A549 (cell line): ENCODE results near the gene HCN2. TPM values are rescaled to one million over a fixed set of nuclear protein-coding genes. Genes with fewer than 3 reads are reported as not detected.

ENCODE experiments used
- ATAC-seq, 2 experiments: fragments of 200-7000 bp in 1 of 2; fragments of >200 bp in 1 of 2; cut with Nextera tagmentation in 1 of 2; cut with Tn5 transposase in 1 of 2; 3 replicates each; pipeline versions ENCODE4 v1.8.0 to v1.9.1; 2018 to 2020; ENCODE audit warnings: mild to moderate bottlenecking in 1 of 2, moderate library complexity in 1 of 2
- CTCF ChIA-PET: fragments of 300-600 bp; sonication (Branson Sonifier 250); formaldehyde crosslinking; extraction: SDS; loops from one replicate; lab custom pipeline; 2021; ENCODE audit warnings: antibody characterized with exemption, inconsistent platforms; lab: Yijun Ruan, JAX
- POLR2A ChIA-PET: fragments of 350-600 bp; formaldehyde crosslinking; extraction: SDS; loops from one replicate; lab custom pipeline; 2021; ENCODE audit warnings: antibody characterized with exemption, inconsistent platforms; lab: Yijun Ruan, JAX
- DNase-seq, 2 experiments: peaks; one replicate each; pipeline versions ENCODE4 v3.0.0 to v3.0.0-alpha.2; 2011 to 2016; ENCODE audit warnings: low read depth in 1 of 2, low spot score in 1 of 2
- FAIRE-seq: peaks from 2 replicates; lab custom pipeline; 2011; peaks lifted over from hg19 to GRCh38; lab: Jason Lieb, UNC
- H3K27ac ChIP-seq, 2 experiments: fragments of >200 bp; sonication (Bioruptor Twin); formaldehyde crosslinking; 3 replicates each; pipeline ENCODE4 v1.5.1; 2016 to 2017
- H3K4me1 ChIP-seq: fragments of >200 bp; sonication (Bioruptor Twin); formaldehyde crosslinking; 3 replicates; pipeline ENCODE4 v1.6.1; 2016
- H3K4me2 ChIP-seq: fragments of >200 bp; sonication (Bioruptor Twin); formaldehyde crosslinking; 3 replicates; pipeline ENCODE4 v1.6.1; 2016
- H3K4me3 ChIP-seq: fragments of >200 bp; sonication (Bioruptor Twin); formaldehyde crosslinking; 3 replicates; pipeline ENCODE4 v1.5.1; 2016
- H3K9me3 ChIP-seq: fragments of >200 bp; sonication (Bioruptor Twin); formaldehyde crosslinking; 3 replicates; pipeline ENCODE4 v1.6.1; 2016
- BCL3 ChIP-seq: fragments of >200 bp; sonication (Bioruptor Twin); formaldehyde crosslinking; IDR thresholded peaks from 3 replicates; pipeline ENCODE4 v1.6.1; 2016
- CHD4 ChIP-seq: fragments of 200-600 bp; sonication (generic); IDR thresholded peaks from 2 replicates; pipeline ENCODE4 v1.6.1; 2016; ENCODE audit warnings: antibody characterized with exemption, mild to moderate bottlenecking, borderline replicate concordance
- E2F6 ChIP-seq: IDR thresholded peaks from 2 replicates; pipeline ENCODE4 v1.6.1; 2012; ENCODE audit warnings: low read depth, borderline replicate concordance
- FOSL2 ChIP-seq, 2 experiments: fragments of 450-650 bp in 1 of 2; fragments of >200 bp in 1 of 2; sonication (Bioruptor Twin) in 1 of 2; formaldehyde crosslinking; IDR thresholded peaks; 2 replicates each; pipeline versions ENCODE4 v1.5.0 to v1.6.1; 2016 to 2020; ENCODE audit warnings: mild to moderate bottlenecking in 1 of 2, moderate library complexity in 1 of 2
- JUNB ChIP-seq: fragments of >200 bp; sonication (Bioruptor Twin); formaldehyde crosslinking; IDR thresholded peaks from 2 replicates; pipeline ENCODE4 v1.6.1; 2016
- KDM1A ChIP-seq: fragments of 200-600 bp; sonication (generic); IDR thresholded peaks from 2 replicates; pipeline ENCODE4 v1.6.1; 2016; ENCODE audit warnings: low read depth, mild to moderate bottlenecking
- MAX ChIP-seq: IDR thresholded peaks from 2 replicates; pipeline ENCODE4 v1.6.1; 2012
- RAD21 ChIP-seq, 2 experiments: fragments of >200 bp in 1 of 2; sonication (Bioruptor Twin) in 1 of 2; formaldehyde crosslinking in 1 of 2; IDR thresholded peaks in 1 of 2; conservative IDR thresholded peaks in 1 of 2; 2 replicates in 1 of 2; 3 replicates in 1 of 2; pipeline ENCODE4 v1.6.1; 2012 to 2018; ENCODE audit warnings: inconsistent platforms in 1 of 2
- SMC3 ChIP-seq: fragments of >200 bp; sonication (Bioruptor Twin); formaldehyde crosslinking; IDR thresholded peaks from 3 replicates; pipeline ENCODE4 v1.6.1; 2018; ENCODE audit warnings: inconsistent platforms
- TFCP2L1 ChIP-seq: fragments of 250-450 bp; sonication (Bioruptor Pico); IDR thresholded peaks from 2 replicates; pipeline ENCODE4 v1.5.0; 2021; ENCODE audit warnings: mild to moderate bottlenecking
- WGBS: methylation state at CpG from one replicate; pipeline ENCODE4 v1.1.6; 2017; ENCODE audit errors: missing lambda C conversion rate; 5-methylcytosine and 5-hydroxymethylcytosine counted together
- polyA plus RNA-seq, 4 experiments: library from polyadenylated mRNA; depleted of rRNA in 3 of 4; stranded (reverse); fragments of >200 nt; fragmentation: RNase III in 1 of 4; extraction: RNeasy Plus Mini Kit Qiagen cat#74134 plus additional on column Dnase treatment in 1 of 4; gene quantifications; 2 replicates in 3 of 4; 3 replicates in 1 of 4; pipeline ENCODE4 v1.2.3, GENCODE V29; 2011 to 2017
- TF ChIP-seq, protein P1 (sequence below): fragments of >200 bp; sonication (Bioruptor Twin); formaldehyde crosslinking; IDR thresholded peaks from 3 replicates; pipeline ENCODE4 v1.5.1; 2016

The HCN2 gene
- polyA plus RNA-seq, 2 of the 4 experiments (the other 2 are of a cell fraction) = 2.7 to 23.2 TPM

DNA sequence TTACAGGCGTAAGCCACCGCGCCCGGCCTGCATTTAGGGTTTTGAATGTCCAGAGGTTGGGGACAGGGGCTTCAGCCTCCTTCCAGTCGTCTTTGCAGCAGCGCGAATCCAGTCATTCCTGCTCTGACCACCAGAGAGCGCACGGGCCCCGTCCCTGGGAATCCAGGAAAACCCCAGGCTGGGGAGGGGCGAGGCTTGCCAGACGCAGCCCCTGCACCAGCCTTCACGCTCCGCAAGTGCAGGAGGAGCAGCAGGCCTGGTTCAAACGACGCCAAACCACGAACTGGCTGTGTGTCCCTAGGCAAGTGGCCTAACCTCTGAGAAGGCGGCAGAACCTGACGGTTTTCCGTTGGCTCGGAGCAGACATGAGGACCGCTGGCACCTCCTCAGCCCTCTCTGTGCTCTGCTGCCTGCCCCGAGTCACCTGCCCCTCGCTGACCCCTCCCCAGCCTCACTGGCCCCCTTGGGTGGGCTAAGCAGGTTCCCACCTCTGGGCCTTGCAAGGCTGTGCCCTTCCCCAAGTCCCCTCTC, 75.3 kb downstream of the HCN2 start:
- H3K27ac ChIP-seq = peak overlapping the region; percentile 76 to 99
- POLR2A ChIA-PET = interaction anchor here (0.6 kb wide), 1 partner anchor 328 kb away, joined by 3 read pairs; no protein-coding TSS in a partner anchor
- H3K9me3 ChIP-seq = no peaks in the 10 kb centered on the region
- TF ChIP-seq KDM1A (no peak), SMC3 (peak; percentile 86), E2F6 (0 out of 2 replicates have a peak, but pooled peaks have one; percentile 15), JUNB (no peak), FOSL2 (IDR thresholded peaks at IDR 0.05) (no peak), FOSL2 (CRISPR knock-in tag; IDR thresholded peaks at IDR 0.05) (no peak), TFCP2L1 (CRISPR knock-in tag) (no peak), CHD4 (no peak), BCL3 (no peak), RAD21 (conservative IDR thresholded peaks at IDR 0.05 in 1 of 2, IDR thresholded peaks at IDR 0.05 in 1 of 2) (peak; percentile 87 to 90), MAX (peak; percentile 66)
- TF ChIP-seq, protein P1, sequence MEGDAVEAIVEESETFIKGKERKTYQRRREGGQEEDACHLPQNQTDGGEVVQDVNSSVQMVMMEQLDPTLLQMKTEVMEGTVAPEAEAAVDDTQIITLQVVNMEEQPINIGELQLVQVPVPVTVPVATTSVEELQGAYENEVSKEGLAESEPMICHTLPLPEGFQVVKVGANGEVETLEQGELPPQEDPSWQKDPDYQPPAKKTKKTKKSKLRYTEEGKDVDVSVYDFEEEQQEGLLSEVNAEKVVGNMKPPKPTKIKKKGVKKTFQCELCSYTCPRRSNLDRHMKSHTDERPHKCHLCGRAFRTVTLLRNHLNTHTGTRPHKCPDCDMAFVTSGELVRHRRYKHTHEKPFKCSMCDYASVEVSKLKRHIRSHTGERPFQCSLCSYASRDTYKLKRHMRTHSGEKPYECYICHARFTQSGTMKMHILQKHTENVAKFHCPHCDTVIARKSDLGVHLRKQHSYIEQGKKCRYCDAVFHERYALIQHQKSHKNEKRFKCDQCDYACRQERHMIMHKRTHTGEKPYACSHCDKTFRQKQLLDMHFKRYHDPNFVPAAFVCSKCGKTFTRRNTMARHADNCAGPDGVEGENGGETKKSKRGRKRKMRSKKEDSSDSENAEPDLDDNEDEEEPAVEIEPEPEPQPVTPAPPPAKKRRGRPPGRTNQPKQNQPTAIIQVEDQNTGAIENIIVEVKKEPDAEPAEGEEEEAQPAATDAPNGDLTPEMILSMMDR = peak; percentile 77
- no peak overlapping the region for H3K4me3 ChIP-seq
- ATAC-seq = peak; percentile 69 to 74
- 8% methylated on average over 2 of the region's 24 CpGs for WGBS
- FAIRE-seq = no peak
- peak overlapping the region; percentile 96 for H3K4me2 ChIP-seq
- H3K4me1 ChIP-seq = peaks cover 24% of the 10 kb centered on the region; the same call in 2 of the 3 replicates
- CTCF ChIA-PET = interaction anchor here (0.6 to 1.4 kb wide), 7 partner anchors 10 to 76 kb away, joined by 3 to 4 read pairs (median 3); no protein-coding TSS in a partner anchor
- peak; percentile 81 to 86 for DNase-seq

Other genes with a start within 250 kb of the HCN2 start
- gene MIER2, start 245.1 kb upstream of the HCN2 start, polyA plus RNA-seq (2011; rRNA removed) = 8.8 and 15.2 TPM in 2 replicates
- 9.3 to 11.5 TPM (median 11.2 TPM) in 3 replicates for gene MIER2, start 245.1 kb upstream of the HCN2 start, polyA plus RNA-seq (2017; fragmentation: RNase III; extraction: RNeasy Plus Mini Kit Qiagen cat#74134 plus additional on column Dnase treatment)
- 0.13 and 0.21 TPM in 2 replicates for gene C2CD4C, start 180.7 kb upstream of the HCN2 start, polyA plus RNA-seq (2011; rRNA removed)
- 0.41 to 0.71 TPM (median 0.57 TPM) in 3 replicates for gene C2CD4C, start 180.7 kb upstream of the HCN2 start, polyA plus RNA-seq (2017; fragmentation: RNase III; extraction: RNeasy Plus Mini Kit Qiagen cat#74134 plus additional on column Dnase treatment)
- 0.36 and 0.87 TPM in 2 replicates for gene SHC2, start 128.8 kb upstream of the HCN2 start, polyA plus RNA-seq (2011; rRNA removed)
- gene SHC2, start 128.8 kb upstream of the HCN2 start, polyA plus RNA-seq (2017; fragmentation: RNase III; extraction: RNeasy Plus Mini Kit Qiagen cat#74134 plus additional on column Dnase treatment) = 0.21 to 0.66 TPM (median 0.58 TPM) in 3 replicates
- gene MADCAM1, start 93.4 kb upstream of the HCN2 start, polyA plus RNA-seq (2011; rRNA removed) = 0.06 and 0.09 TPM in 2 replicates
- 0.25 to 0.41 TPM (median 0.34 TPM) in 3 replicates for gene MADCAM1, start 93.4 kb upstream of the HCN2 start, polyA plus RNA-seq (2017; fragmentation: RNase III; extraction: RNeasy Plus Mini Kit Qiagen cat#74134 plus additional on column Dnase treatment)
- 2.3 and 2.7 TPM in 2 replicates for gene TPGS1, start 82.4 kb upstream of the HCN2 start, polyA plus RNA-seq (2011; rRNA removed)
- gene TPGS1, start 82.4 kb upstream of the HCN2 start, polyA plus RNA-seq (2017; fragmentation: RNase III; extraction: RNeasy Plus Mini Kit Qiagen cat#74134 plus additional on column Dnase treatment) = 12.5 to 13.8 TPM (median 13.1 TPM) in 3 replicates
- gene CDC34, start 58.1 kb upstream of the HCN2 start, polyA plus RNA-seq (2011; rRNA removed) = 36.9 and 37.4 TPM in 2 replicates
- 56.3 to 62.6 TPM (median 57.6 TPM) in 3 replicates for gene CDC34, start 58.1 kb upstream of the HCN2 start, polyA plus RNA-seq (2017; fragmentation: RNase III; extraction: RNeasy Plus Mini Kit Qiagen cat#74134 plus additional on column Dnase treatment)
- gene GZMM, start 45.8 kb upstream of the HCN2 start, polyA plus RNA-seq (2011; rRNA removed) = not detected in 2 replicates
- gene GZMM, start 45.8 kb upstream of the HCN2 start, polyA plus RNA-seq (2017; fragmentation: RNase III; extraction: RNeasy Plus Mini Kit Qiagen cat#74134 plus additional on column Dnase treatment) = 0.11 TPM in 1 of 3 replicates, not detected in the others
- gene BSG, start 17.3 kb upstream of the HCN2 start, polyA plus RNA-seq (2011; rRNA removed) = 237 and 285 TPM in 2 replicates
- gene BSG, start 17.3 kb upstream of the HCN2 start, polyA plus RNA-seq (2017; fragmentation: RNase III; extraction: RNeasy Plus Mini Kit Qiagen cat#74134 plus additional on column Dnase treatment) = 528 to 583 TPM (median 579 TPM) in 3 replicates
- 41.9 and 59.8 TPM in 2 replicates for gene POLRMT, start 43.7 kb downstream of the HCN2 start, polyA plus RNA-seq (2011; rRNA removed)
- 65.0 to 68.8 TPM (median 66.5 TPM) in 3 replicates for gene POLRMT, start 43.7 kb downstream of the HCN2 start, polyA plus RNA-seq (2017; fragmentation: RNase III; extraction: RNeasy Plus Mini Kit Qiagen cat#74134 plus additional on column Dnase treatment)
- gene FGF22, start 50.0 kb downstream of the HCN2 start, polyA plus RNA-seq (2011; rRNA removed) = 0.13 TPM in 1 of 2 replicates, not detected in the other
- gene FGF22, start 50.0 kb downstream of the HCN2 start, polyA plus RNA-seq (2017; fragmentation: RNase III; extraction: RNeasy Plus Mini Kit Qiagen cat#74134 plus additional on column Dnase treatment) = 0.79 to 1.1 TPM (median 1.0 TPM) in 3 replicates
- gene RNF126, start 73.3 kb downstream of the HCN2 start, polyA plus RNA-seq (2011; rRNA removed) = 3.1 and 4.9 TPM in 2 replicates
- 35.0 to 36.3 TPM (median 35.4 TPM) in 3 replicates for gene RNF126, start 73.3 kb downstream of the HCN2 start, polyA plus RNA-seq (2017; fragmentation: RNase III; extraction: RNeasy Plus Mini Kit Qiagen cat#74134 plus additional on column Dnase treatment)
- 45.5 and 58.1 TPM in 2 replicates for gene FSTL3, start 86.5 kb downstream of the HCN2 start, polyA plus RNA-seq (2011; rRNA removed)
- 110 to 131 TPM (median 118 TPM) in 3 replicates for gene FSTL3, start 86.5 kb downstream of the HCN2 start, polyA plus RNA-seq (2017; fragmentation: RNase III; extraction: RNeasy Plus Mini Kit Qiagen cat#74134 plus additional on column Dnase treatment)
- gene PRSS57, start 105.6 kb downstream of the HCN2 start, polyA plus RNA-seq (2011; rRNA removed) = 0.10 TPM in 1 of 2 replicates, not detected in the other
- gene PRSS57, start 105.6 kb downstream of the HCN2 start, polyA plus RNA-seq (2017; fragmentation: RNase III; extraction: RNeasy Plus Mini Kit Qiagen cat#74134 plus additional on column Dnase treatment) = not detected in 3 replicates
- gene PALM, start 119.1 kb downstream of the HCN2 start, polyA plus RNA-seq (2011; rRNA removed) = 2.0 and 3.0 TPM in 2 replicates
- 11.4 to 17.5 TPM (median 15.7 TPM) in 3 replicates for gene PALM, start 119.1 kb downstream of the HCN2 start, polyA plus RNA-seq (2017; fragmentation: RNase III; extraction: RNeasy Plus Mini Kit Qiagen cat#74134 plus additional on column Dnase treatment)
- gene MISP, start 161.2 kb downstream of the HCN2 start, polyA plus RNA-seq (2011; rRNA removed) = 38.3 and 46.5 TPM in 2 replicates
- gene MISP, start 161.2 kb downstream of the HCN2 start, polyA plus RNA-seq (2017; fragmentation: RNase III; extraction: RNeasy Plus Mini Kit Qiagen cat#74134 plus additional on column Dnase treatment) = 56.9 to 62.7 TPM (median 61.4 TPM) in 3 replicates
- 144 and 207 TPM in 2 replicates for gene PTBP1, start 207.6 kb downstream of the HCN2 start, polyA plus RNA-seq (2011; rRNA removed)
- gene PTBP1, start 207.6 kb downstream of the HCN2 start, polyA plus RNA-seq (2017; fragmentation: RNase III; extraction: RNeasy Plus Mini Kit Qiagen cat#74134 plus additional on column Dnase treatment) = 264 to 299 TPM (median 285 TPM) in 3 replicates
- gene PLPPR3, start 232.1 kb downstream of the HCN2 start, polyA plus RNA-seq (2011; rRNA removed) = 2.6 and 3.2 TPM in 2 replicates
- 3.5 to 4.2 TPM (median 3.7 TPM) in 3 replicates for gene PLPPR3, start 232.1 kb downstream of the HCN2 start, polyA plus RNA-seq (2017; fragmentation: RNase III; extraction: RNeasy Plus Mini Kit Qiagen cat#74134 plus additional on column Dnase treatment)
- gene AZU1, start 238.0 kb downstream of the HCN2 start, polyA plus RNA-seq (2011; rRNA removed) = 0.15 and 0.31 TPM in 2 replicates
- gene AZU1, start 238.0 kb downstream of the HCN2 start, polyA plus RNA-seq (2017; fragmentation: RNase III; extraction: RNeasy Plus Mini Kit Qiagen cat#74134 plus additional on column Dnase treatment) = 0.26 to 0.55 TPM (median 0.32 TPM) in 3 replicates